GM12891 (cell line): ENCODE measurements around the gene MS4A10.

Experiments
- POLR2A ChIP-seq: IDR thresholded peaks from 2 replicates; pipeline ENCODE4 v1.6.1; 2011; ENCODE audit warnings: low read depth, low read length, control low read depth
- POU2F2 ChIP-seq: IDR thresholded peaks from 2 replicates; pipeline ENCODE4 v1.6.1; 2011; ENCODE audit warnings: low read depth, mild to moderate bottlenecking, control low read depth, low read length, moderate library complexity
- TAF1 ChIP-seq: IDR thresholded peaks from 2 replicates; pipeline ENCODE4 v1.6.1; 2011; ENCODE audit warnings: low read depth, low read length, control low read depth

- TF ChIP-seq POU2F2: no peak
- no peak for TF ChIP-seq POLR2A
- no peak for TF ChIP-seq TAF1
These were observed 18.3 kb downstream of the MS4A10 start for GRCh38 chr11:60803273-60803936.
